ENCODE data around the gene GTF3C4.

DNA sequence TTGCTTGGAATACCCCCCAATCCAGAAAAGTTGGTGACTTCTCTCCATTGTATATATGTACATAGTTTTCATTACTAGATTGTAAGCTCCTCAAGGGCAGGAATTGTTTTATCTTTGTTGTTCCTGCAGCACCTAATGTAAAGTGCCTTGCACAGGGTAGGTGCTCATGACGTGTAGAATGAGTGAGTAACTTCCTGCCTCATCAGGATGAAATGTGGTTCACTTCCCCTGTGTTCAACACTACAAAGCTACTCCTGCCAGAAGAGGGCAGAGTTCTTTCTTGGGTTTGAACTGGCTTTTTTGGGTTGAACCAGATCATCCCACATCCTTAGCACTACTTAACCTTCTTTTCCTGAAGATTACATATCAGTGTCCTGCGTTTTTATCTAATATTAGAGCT, 23.9 kb downstream of the GTF3C4 start:
- TF ChIP-seq, protein P1, sequence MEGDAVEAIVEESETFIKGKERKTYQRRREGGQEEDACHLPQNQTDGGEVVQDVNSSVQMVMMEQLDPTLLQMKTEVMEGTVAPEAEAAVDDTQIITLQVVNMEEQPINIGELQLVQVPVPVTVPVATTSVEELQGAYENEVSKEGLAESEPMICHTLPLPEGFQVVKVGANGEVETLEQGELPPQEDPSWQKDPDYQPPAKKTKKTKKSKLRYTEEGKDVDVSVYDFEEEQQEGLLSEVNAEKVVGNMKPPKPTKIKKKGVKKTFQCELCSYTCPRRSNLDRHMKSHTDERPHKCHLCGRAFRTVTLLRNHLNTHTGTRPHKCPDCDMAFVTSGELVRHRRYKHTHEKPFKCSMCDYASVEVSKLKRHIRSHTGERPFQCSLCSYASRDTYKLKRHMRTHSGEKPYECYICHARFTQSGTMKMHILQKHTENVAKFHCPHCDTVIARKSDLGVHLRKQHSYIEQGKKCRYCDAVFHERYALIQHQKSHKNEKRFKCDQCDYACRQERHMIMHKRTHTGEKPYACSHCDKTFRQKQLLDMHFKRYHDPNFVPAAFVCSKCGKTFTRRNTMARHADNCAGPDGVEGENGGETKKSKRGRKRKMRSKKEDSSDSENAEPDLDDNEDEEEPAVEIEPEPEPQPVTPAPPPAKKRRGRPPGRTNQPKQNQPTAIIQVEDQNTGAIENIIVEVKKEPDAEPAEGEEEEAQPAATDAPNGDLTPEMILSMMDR (IDR thresholded peaks at IDR 0.05) = peak in 3 of 4 donors; percentile 8 to 20 (median 10)
- TF ChIP-seq POLR2A (IDR thresholded peaks at IDR 0.05) = no peak

All from right lobe of liver (tissue), 4 donors.